ENCODE measurements around the gene BCAP31. TPM values are rescaled to one million over a fixed set of nuclear protein-coding genes. Genes with fewer than 3 reads are reported as not detected.
A peak's percentile ranks its signal among the peaks of the same experiment; 100 is the strongest.

Gene BCAP31
- total RNA-seq, 2 experiments from 2014 or later, result 97.6 to 102 TPM

DNA sequence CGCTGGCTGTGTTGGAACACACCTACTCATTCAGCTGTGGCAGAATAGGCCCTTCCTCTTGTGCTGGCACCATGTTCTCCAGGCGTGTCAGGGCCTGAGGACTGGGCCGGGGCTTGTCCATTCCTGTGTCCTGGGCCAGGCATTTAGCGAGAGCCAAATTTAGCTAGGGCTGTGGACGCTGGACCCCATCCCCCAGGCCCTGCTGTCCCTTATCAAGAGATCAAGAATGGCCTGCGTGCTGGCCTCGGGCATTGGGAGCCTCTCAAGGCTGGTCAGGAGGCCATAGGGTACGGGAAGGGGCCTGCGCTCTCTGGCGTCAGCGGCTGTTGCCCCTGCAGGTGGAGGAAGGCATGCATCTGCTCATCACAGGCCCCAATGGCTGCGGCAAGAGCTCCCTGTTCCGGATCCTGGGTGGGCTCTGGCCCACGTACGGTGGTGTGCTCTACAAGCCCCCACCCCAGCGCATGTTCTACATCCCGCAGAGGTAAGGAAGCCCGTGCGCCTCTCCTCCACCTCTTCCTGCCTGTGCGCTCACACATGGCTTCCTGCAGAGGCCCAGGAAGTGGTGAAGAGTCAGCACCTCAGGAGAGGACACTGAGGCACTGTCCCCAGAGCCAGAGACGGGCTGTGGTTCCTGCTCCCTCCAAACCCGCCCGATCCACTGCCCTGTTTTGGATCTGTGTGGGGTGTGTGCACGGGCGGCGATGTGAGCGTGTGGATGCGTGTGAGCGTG lies 15.7 kb upstream of the BCAP31 start:
- intact Hi-C loops (cut with micrococcal nuclease), result no loop called here
- peaks cover 4% of the 10 kb centered on the region for H3K27me3 Mint-ChIP-seq
- H3K9me3 Mint-ChIP-seq, result no peaks in the 10 kb centered on the region
- TF ChIP-seq, protein P1, sequence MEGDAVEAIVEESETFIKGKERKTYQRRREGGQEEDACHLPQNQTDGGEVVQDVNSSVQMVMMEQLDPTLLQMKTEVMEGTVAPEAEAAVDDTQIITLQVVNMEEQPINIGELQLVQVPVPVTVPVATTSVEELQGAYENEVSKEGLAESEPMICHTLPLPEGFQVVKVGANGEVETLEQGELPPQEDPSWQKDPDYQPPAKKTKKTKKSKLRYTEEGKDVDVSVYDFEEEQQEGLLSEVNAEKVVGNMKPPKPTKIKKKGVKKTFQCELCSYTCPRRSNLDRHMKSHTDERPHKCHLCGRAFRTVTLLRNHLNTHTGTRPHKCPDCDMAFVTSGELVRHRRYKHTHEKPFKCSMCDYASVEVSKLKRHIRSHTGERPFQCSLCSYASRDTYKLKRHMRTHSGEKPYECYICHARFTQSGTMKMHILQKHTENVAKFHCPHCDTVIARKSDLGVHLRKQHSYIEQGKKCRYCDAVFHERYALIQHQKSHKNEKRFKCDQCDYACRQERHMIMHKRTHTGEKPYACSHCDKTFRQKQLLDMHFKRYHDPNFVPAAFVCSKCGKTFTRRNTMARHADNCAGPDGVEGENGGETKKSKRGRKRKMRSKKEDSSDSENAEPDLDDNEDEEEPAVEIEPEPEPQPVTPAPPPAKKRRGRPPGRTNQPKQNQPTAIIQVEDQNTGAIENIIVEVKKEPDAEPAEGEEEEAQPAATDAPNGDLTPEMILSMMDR (IDR thresholded peaks at IDR 0.05), result no peak
- peak overlapping the region; percentile 16 for H3K4me3 Mint-ChIP-seq
- peak overlapping the region; percentile 86 for H3K27ac Mint-ChIP-seq
- ChIA-PET POLR2A (no interaction called here), CTCF (interaction anchor here (0.9 kb wide), 1 partner anchor 25 kb away, joined by 4 read pairs; the partner anchor contains the start of gene PLXNB3)
- H3K36me3 Mint-ChIP-seq (ENCODE audit: low read depth), result no peaks in the 10 kb centered on the region
- peak; percentile 74 for ATAC-seq
- peak; percentile 29 for DNase-seq
- H3K4me1 Mint-ChIP-seq (ENCODE audit: low read depth), result peaks cover 21% of the 10 kb centered on the region

DNA sequence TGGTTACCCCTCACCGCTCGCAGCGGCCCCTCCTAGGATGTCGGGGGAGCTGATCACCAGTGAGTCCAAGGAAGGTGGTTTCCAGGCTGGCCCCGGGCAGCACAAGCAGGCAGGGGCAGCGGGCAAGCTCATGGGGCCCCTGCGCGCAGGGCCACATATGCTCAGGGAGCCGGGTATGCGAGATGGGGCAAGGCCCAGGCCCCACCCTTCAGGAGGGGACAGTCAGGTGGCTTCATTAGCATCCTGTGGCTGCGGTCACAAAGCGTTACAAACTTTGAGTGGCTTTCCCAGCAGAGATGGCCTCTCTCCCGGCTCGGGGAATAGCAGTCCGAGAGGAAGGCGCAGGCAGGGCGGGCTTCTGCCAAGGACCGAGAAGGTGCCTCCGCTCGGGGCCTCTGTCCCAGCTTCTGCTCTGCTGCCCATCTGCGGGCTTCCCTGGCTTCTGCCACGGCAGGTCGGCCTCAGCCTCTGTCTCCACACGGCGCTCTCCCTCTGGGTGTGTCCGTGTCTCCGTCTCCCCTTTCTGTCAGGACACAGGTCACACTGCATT lies 13.9 kb upstream of the BCAP31 start:
- Mint-ChIP-seq H3K36me3 (ENCODE audit: low read depth) (peaks cover 2% of the 10 kb centered on the region), H3K27me3 (no peaks in the 10 kb centered on the region), H3K4me3 (no peak overlapping the region), H3K27ac (no peak overlapping the region), H3K4me1 (ENCODE audit: low read depth) (peaks cover 20% of the 10 kb centered on the region), H3K9me3 (no peaks in the 10 kb centered on the region)
- TF ChIP-seq, protein P1 (IDR thresholded peaks at IDR 0.05), result no peak
- ChIA-PET POLR2A (no interaction called here), CTCF (no interaction called here)
- DNase-seq, result no peak
- no peak for ATAC-seq
- intact Hi-C loops (cut with micrococcal nuclease), result no loop called here

DNA sequence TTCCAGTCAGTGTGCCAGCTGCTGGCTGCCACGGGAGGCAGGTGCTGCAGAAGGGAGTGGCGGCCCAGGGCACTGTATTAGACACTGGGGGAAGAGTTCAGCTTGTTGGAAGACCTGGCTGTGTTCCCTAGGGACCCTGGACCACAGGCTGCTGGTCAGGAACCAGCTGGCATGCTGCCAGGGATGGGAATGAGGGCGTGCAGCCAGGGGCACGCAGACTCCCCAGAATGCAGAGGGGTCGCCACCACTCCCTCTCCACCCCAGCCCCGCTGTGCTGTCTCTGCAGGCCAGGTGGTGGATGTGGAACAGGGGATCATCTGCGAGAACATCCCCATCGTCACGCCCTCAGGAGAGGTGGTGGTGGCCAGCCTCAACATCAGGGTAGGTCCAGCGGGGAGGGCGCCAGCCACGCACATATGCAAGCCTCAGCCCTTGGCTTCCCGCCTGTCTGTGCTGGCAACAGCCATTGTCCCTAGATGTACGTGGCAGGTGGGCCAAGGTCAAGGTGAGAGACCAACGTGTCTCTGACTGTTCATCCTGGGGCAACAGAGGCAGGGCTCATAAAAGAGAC lies 12.8 kb upstream of the BCAP31 start:
- DNase-seq (no peak), ATAC-seq (no peak)
- H3K27me3 Mint-ChIP-seq, result no peaks in the 10 kb centered on the region
- peaks cover under 1% of the 10 kb centered on the region for H3K9me3 Mint-ChIP-seq
- H3K4me1 Mint-ChIP-seq (ENCODE audit: low read depth), result peaks cover 20% of the 10 kb centered on the region
- H3K36me3 Mint-ChIP-seq (ENCODE audit: low read depth), result peaks cover 3% of the 10 kb centered on the region
- H3K4me3 Mint-ChIP-seq, result no peak overlapping the region
- H3K27ac Mint-ChIP-seq, result no peak overlapping the region
- ChIA-PET CTCF (no interaction called here), POLR2A (no interaction called here)
- intact Hi-C loops (cut with micrococcal nuclease), result no loop called here
- TF ChIP-seq, protein P1 (IDR thresholded peaks at IDR 0.05), result no peak

DNA sequence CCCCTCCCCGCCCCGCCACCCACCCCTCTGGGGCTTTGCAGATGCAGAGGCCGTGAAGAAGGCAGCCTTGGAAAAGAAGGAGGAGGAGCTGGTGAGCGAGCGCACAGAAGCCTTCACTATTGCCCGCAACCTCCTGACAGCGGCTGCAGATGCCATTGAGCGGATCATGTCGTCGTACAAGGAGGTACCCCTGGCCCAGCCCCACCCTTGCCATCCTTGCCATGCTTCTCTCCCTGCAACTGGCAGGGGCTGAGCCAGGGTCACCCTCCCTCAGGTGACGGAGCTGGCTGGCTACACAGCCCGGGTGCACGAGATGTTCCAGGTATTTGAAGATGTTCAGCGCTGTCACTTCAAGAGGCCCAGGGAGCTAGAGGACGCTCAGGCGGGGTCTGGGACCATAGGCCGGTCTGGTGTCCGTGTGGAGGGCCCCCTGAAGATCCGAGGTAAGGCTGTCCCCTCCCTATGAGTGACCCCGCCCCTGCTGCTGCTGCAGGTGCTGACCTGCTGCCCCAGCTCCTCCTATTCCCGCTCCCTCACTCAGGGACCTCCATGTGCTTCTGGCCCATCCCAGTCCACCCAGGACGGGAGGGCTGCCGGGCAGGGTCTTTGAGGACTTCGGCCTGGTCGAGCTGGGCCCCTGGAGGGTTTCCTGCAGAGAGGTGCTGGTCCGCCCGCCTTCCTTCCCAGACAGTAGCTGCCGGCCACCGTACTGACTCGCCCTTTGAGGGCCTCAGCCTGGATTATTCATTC lies 12.1 kb upstream of the BCAP31 start:
- ATAC-seq (no peak), DNase-seq (no peak)
- H3K4me1 Mint-ChIP-seq (ENCODE audit: low read depth), result peaks cover 27% of the 10 kb centered on the region
- POLR2A ChIA-PET, result no interaction called here
- H3K9me3 Mint-ChIP-seq, result peaks cover 5% of the 10 kb centered on the region
- H3K4me3 Mint-ChIP-seq, result no peak overlapping the region
- intact Hi-C loops (cut with micrococcal nuclease), result no loop called here
- no peak overlapping the region for H3K27ac Mint-ChIP-seq
- CTCF ChIA-PET, result no interaction called here
- H3K27me3 Mint-ChIP-seq, result no peaks in the 10 kb centered on the region
- peaks cover 6% of the 10 kb centered on the region for H3K36me3 Mint-ChIP-seq (ENCODE audit: low read depth)
- TF ChIP-seq, protein P1 (IDR thresholded peaks at IDR 0.05), result no peak
